HG03135 (cell line): ENCODE data around the gene GALNT10.

ENCODE experiments used
- ATAC-seq: cut with Tn5 transposase; IDR thresholded peaks from one replicate; pipeline ENCODE4 v1.9.1; 2021; ENCODE audit warnings: mild to moderate bottlenecking, moderate library complexity; ENCODE audit not compliant: unreplicated experiment

The GALNT10 gene

GRCh38 chr5:154400678-154401077 is 210.1 kb downstream of the GALNT10 start:
- ATAC-seq = no peak

GRCh38 chr5:154401355-154401754 is 210.8 kb downstream of the GALNT10 start:
- no peak for ATAC-seq

GRCh38 chr5:154401931-154402330 is 211.4 kb downstream of the GALNT10 start:
- no peak for ATAC-seq

GRCh38 chr5:154402611-154403010 is 212.1 kb downstream of the GALNT10 start:
- no peak for ATAC-seq

GRCh38 chr5:154403234-154403633 is 212.7 kb downstream of the GALNT10 start:
- ATAC-seq = no peak

GRCh38 chr5:154403776-154404387 is 213.3 kb downstream of the GALNT10 start:
- ATAC-seq = no peak

- peak; percentile 95 for ATAC-seq
These were observed 214.7 kb downstream of the GALNT10 start for GRCh38 chr5:154405078-154405792.

GRCh38 chr5:154406231-154406630 is 215.7 kb downstream of the GALNT10 start:
- ATAC-seq = no peak

GRCh38 chr5:154406826-154407225 is 216.3 kb downstream of the GALNT10 start:
- no peak for ATAC-seq

GRCh38 chr5:154408811-154409210 is 218.3 kb downstream of the GALNT10 start:
- no peak for ATAC-seq

- no peak for ATAC-seq
These were observed 218.8 kb downstream of the GALNT10 start for GRCh38 chr5:154409230-154409840.

GRCh38 chr5:154410008-154410407 is 219.5 kb downstream of the GALNT10 start:
- ATAC-seq = no peak

- no peak for ATAC-seq
These were observed 220.3 kb downstream of the GALNT10 start for GRCh38 chr5:154410786-154411185.

- ATAC-seq = no peak
These were observed 220.8 kb downstream of the GALNT10 start for GRCh38 chr5:154411338-154411737.

- no peak for ATAC-seq
These were observed 221.8 kb downstream of the GALNT10 start for GRCh38 chr5:154412316-154412715.

- ATAC-seq = no peak
These were observed 222.4 kb downstream of the GALNT10 start for GRCh38 chr5:154412925-154413324.

GRCh38 chr5:154415114-154415513 is 224.6 kb downstream of the GALNT10 start:
- ATAC-seq = no peak

GRCh38 chr5:154418344-154418820 is 227.8 kb downstream of the GALNT10 start:
- ATAC-seq = no peak

GRCh38 chr5:154419236-154419635 is 228.7 kb downstream of the GALNT10 start:
- no peak for ATAC-seq

- no peak for ATAC-seq
These were observed 231.3 kb downstream of the GALNT10 start for GRCh38 chr5:154421868-154422267.

- ATAC-seq = no peak
These were observed 231.8 kb downstream of the GALNT10 start for GRCh38 chr5:154422298-154422697.

- no peak for ATAC-seq
These were observed 237.7 kb downstream of the GALNT10 start for GRCh38 chr5:154428208-154428607.
